RPMI8226 (cell line): ENCODE measurements around the gene KRABD2.
"Not testable (repeated sequence)": the region's sequence is repeated elsewhere in the genome, so short reads cannot be mapped to it uniquely, and the experiment has no call there.

Experiments
- DNase-seq: peaks from one replicate; pipeline ENCODE4 v3.0.0-alpha.2; 2015

The KRABD2 gene

DNA sequence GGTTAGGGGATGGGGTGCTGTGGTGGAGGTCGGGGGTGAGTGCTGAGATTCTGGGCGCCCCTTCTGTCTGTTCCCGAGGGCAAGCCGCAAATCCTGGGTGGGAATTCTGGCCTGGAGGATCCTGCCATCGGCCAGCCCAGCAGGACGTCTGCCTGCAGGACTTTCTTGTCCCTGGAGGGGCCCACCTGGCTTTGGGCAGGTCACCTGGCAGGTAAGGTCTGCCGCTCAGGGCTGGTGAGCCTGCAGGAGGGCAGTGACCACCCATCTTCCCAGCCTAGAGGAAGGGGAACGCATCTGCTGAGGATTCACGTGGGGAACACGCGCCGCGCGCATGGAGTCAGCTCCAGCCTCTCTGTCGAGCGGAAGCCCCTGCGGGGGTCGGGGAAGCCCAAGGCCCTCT is 15.8 kb upstream of the KRABD2 start:
- DNase-seq: no peak

DNA sequence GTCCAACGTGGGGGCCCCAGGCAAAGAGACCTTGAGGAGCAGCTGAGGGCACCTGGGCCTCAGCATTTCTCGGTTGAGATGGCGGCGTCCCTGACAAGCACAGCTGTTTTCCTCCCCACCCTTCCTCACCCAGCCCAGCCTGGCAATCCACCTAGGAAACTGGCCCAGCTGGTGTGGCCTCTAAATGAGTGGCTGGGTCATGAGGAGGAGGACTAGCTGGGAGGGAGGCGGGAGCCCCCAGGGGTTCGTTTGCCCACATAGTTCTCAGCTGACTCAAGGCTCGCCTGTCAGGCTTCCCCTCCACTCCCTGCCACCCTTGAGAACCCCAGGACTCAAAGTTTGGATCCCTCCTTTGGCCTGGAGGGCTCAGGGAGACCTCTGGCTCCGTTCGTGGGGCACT is 15.2 kb upstream of the KRABD2 start:
- DNase-seq: no peak

DNA sequence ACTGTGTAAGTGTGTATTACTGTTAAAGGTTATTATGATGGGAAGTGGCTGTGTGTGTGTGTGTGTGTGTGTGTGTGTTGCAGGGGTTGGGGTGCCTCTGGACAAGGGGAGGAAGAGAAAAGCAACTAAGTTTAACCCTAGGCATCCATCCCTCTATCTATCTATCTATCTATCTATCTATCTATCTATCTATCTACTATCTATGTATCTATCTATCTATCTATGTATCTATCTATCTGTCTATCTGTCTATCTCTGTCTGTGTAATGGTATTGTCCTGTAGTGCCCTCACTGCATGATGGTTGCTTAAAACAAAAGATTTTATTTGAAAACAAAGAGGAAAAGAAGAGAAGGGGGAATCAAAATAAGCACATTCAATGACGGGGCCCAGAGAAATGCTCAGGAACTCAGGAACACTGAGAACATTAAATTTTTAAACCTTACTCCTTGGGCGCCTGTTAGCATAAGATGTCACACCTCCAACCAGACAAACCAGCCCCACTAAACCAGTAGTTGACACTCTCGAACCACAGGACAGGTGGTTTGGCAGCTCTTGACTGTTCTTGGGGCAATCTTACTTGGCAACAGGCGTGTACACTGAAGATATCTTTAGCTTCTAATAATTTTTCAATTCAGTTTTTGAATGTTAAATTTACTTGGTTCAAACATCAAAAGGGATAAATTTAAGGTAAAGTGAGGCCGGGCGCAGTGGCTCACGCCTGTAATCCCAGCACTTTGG is 11.6 kb upstream of the KRABD2 start:
- DNase-seq: no peak

DNA sequence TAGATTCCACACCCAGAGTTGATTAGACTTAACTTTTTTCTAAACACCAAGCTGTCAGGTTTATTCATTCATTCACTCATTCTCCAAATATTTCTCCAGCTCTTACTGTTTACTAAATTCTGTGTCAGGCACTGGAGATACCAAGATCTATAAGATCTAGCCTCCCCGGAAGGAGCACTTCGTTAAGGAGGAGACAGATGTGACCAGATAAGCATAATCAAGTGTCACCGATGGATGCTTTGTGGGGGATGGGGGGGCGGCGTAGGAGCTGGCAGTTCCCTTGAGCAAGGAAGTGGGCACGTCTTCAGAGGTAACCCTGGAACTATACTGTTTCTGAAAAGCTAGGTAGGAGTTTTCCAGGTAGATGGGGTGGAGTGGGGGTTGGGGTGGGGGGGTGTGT is 10.3 kb upstream of the KRABD2 start:
- no peak for DNase-seq

DNA sequence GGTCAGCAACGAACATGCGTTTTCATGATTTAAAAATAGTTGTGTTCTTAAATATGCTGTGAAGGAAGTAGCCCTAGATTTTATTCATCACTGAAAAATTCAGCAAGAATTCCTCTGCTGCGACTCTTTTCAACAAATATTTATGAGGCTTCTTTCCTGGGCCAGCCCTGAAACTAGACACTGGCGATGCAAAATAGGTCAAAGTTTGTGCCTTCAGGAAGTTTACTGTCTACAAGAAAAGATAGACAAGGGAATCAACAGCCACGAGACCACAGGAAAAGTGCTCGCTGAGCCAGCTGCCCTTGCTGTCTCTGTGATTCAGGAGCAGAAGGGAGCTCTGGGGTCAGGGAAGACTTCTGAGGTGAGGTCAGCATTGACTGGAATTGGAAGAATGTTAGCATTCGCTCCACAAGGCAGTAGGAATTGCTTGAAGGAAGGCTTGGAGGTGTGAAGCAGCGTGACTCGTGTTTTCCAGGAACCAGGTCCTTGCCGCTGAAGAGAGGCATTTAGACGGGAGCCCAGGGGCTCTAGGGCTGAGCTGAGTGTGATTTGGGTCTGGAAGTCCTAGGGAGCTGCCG is 8.4 kb upstream of the KRABD2 start:
- no peak for DNase-seq

DNA sequence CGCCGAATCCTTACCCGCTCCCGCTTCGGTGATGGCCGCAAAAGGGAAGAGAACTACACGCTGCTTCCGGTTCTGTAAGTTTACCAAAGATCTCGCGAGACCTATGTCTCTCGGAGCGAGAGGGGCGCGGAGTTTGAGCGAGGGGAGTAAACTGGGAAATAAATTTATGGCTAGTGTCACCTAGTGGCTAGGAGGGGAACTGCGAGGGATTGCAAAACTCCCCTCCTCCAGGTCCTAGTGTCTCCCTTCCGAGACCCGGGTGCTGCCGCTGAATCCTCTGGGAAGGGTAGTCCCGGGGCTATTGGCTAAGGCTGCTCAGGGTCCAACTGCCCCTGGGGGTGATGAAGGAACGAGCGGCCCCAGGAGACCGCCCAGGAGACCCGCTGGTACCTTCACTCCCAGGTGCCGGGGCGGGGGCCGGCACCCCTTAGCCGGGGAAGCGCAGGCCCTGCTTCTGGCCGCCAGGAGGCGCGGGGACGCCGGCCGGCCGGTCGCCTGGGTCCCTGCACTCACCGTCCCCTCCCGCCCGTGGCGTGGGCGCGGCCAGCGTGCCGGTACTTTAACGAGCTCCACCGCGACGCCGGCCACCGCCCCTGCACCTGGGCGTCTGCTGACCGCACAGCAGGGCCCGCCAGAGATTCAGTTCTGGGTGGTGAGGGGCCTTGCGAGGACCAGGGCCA is 6.8 kb upstream of the KRABD2 start, which contains the start of gene RPL26:
Gene RPL26 (minus strand): TSS at position 51 of the 680 bp plus-strand sequence. CDS start 883 bp downstream, outside the sequence.
- peak; percentile 97 for DNase-seq

DNA sequence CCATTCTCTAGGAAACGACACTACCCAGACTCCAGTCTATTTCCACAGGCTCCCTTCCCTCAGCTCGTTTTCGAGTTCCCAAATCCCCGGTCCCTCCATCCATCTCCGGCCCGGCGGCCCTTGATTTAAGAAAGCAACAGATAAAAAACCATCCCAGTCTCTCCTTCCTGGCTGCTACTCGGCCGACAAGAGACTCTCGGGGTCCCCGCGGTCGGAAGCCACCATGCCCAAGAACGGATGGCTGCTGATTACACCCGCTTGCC is 6.3 kb upstream of the KRABD2 start:
- DNase-seq: no peak

DNA sequence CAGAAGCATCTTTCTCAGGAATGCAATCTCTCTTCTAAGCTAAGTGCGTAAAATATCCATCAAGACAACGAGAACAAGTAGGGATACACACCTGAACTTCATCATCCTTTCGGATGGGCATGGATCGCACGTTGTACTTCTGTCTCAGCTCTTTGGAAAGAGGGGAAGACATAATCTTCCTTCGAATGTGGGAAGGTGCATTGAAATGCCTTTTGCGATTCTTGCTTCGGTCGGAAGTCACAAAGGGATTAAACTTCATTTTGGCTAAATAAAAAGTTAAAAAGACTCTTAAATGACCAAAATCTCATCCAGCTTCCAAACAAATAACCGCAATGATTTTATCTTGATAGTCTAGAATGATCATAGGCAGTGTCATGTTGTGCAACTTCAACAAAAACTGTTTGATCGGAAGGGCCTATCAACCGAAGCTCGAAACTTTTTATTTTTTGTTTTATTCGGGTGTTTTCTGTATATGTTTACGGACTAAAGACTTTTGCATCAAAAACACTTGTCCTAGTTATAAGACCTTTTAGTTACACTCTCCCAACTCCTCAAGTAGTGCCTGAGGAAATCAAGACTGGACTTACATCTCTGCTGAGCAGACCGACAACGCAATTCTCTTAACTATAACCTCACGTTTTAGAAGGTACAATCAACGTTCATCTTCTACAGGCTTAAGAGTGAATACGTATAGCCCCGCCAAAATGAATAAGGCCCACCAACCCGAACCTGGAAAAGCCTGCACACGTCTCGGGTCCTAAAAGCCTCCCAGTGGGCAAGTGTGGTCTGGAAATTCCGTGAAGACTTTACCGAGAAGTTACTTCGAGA is 5.8 kb upstream of the KRABD2 start:
- DNase-seq: no peak

DNA sequence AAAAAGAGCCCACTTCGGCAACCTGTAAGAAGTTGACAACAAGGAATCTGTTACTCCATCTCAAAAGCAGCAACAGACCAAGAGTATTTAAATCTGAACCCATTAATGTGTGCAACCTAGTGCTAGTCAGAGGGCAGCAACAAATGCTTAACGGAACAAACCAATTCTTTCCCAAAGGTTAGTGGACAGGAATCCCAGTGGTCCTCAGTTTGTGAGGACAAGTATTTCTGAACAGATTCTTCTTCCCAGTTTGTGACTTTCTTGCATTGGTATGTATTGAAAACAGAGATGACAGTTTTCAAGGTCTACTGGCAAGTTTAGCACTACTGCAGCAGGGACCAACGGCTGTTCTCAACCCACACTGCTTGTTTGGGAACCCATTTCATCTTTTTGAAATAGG is 3.5 kb upstream of the KRABD2 start:
- no peak for DNase-seq

DNA sequence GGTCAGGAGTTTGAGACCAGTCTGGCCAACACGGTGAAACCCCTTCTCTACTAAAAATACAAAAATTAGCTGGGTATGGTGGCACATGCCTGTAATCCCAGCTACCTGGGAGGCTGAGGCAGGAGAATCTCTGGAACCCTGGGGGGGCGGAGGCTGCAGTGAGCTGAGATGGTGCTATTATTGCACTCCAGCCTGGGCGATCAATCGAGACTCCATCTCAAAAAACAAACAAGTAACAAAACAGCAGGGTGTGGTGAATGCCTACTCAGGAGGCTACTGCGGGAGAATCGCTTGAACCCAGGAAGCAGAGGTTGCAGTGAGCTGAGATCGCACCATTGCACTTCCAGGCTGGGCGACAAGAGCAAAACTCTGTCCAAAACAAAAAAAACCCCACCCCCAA is 1.6 kb upstream of the KRABD2 start:
- not testable (repeated sequence) for DNase-seq

DNA sequence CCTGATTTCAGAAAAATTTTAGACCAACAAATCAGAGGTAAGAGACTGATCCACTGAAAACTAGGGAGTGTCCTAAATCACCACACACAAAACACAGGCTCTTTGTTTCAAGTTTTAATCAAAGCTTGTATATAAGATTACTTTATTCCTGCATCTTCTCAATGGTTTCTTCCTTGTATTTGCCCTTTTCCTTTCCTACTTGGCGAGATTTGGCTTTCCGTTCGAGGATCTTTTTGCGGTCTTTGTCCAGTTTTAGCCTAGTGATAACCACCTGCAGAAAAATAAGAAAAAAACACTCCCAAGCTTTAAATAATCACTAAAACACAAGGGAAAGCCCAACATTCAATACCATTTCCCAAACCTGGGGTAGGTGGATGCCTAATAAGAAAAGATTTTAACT is 918 bp upstream of the KRABD2 start:
- no peak for DNase-seq

DNA sequence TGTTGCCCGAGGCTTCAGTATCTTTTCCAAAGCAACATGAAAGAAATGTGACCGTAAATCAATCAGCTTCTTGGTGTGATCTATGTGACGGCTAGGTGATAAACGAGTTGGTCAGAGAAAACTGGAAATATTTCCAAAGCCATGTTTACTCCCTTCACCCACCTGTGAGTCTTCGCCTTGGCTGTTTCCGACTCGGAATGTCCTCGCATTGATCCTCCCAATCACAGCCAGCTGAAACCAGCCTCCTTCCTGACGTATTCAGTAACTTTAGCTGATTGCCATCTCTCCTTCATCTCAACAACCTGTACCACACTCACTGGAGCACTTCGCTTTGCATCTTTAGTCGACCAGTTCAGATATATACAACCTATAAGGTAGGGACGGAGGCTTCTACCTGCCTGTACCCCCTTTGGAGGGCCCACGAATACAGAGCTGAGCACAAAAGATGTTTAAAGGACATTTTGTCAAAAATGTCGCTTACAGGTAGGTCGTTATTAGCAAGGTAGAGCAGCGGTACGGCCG is 705 bp downstream of the KRABD2 start:
- DNase-seq: no peak

DNA sequence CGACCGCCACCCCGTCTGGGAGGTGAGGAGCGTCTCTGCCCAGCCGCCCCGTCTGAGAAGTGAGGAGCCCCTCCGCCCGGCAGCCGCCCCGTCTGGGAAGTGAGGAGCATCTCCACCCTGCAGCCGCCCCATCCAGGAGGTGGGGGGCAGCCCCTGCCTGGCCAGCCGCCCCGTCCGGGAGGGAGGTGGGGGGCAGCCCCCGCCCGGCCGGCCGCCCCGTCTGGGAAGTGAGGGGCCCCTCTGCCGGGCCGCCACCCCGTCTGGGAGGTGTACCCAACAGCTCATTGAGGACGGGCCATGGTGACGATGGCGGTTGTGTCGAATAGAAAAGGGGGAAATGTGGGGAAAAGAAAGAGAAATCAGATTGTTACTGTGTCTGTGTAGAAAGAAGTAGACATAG is 2.6 kb downstream of the KRABD2 start:
- not testable (repeated sequence) for DNase-seq

DNA sequence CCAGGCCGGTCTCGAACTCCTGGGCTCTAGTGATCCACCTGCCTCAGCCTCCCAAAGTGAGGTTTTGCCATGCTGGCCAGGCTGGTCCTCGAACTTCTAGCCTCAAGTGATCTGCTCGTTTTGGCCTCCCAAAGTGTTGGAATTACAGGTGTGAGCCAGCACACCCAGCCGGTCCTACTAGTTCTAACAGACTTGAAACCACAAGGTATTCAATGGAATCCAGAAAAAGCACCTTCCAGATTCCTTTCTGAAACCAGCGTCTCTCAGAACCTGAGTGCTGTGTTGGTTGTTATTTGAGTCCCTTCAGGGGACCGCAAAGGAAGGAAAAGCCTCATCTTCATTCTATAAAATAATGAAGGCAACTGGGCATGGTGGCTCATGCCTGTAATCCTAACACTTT is 4.1 kb downstream of the KRABD2 start:
- DNase-seq: no peak

DNA sequence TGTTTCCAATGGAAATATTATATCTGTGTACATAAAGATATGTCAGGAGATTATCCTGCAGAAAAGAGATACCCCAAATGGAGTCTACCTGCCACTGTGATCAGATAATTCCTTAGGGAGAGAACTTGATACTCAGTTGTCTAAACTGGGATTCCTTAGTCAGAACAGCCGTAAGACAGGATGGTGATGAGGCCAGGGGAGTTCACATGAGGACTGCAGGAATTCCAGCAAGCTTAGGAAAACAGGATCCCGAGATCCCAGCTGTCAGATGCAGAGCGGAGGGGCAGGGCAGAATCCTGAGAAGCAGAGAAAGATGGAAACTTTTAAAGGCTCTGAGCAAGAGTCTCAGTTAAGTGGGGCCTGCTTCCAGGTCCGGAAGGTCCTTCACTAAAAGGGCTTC is 4.7 kb downstream of the KRABD2 start:
- DNase-seq: no peak

DNA sequence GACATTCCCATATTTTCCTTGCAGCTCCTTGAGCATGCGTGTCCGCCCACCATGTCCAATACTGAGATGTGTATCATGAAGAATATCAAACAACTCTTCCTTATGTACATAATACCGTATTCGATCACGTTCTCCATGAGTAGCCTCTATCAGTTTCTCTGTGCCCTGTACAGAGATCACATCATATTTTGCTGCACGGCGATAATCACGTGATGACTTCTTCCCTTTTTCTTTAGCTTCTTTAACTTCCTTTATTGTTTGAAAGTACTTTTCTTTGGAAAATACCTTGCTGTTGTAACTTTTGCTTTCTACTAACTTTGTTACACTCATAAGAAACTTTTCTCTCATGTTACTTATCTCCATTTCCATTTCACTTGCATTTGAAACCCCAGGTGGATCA is 6.6 kb downstream of the KRABD2 start:
- DNase-seq: no peak

DNA sequence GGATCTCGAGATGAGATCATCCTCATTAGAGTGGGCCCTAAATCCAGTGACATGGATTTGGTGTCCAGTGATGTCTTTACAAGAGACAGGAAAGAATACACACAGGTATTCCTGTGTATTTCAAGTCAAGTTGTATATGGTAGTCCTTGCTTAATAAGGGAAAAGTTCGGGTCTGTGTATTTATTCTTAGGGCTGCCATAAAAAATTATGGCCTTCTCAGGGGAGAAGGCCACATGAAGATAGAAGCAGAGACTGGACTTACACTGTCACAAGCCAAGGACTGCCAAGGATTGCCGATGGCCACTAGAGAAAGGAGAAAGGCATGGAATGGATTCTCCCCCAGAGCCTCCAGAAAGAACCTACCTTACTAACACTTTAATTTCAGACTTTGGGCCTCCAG is 8.3 kb downstream of the KRABD2 start:
- DNase-seq: no peak

DNA sequence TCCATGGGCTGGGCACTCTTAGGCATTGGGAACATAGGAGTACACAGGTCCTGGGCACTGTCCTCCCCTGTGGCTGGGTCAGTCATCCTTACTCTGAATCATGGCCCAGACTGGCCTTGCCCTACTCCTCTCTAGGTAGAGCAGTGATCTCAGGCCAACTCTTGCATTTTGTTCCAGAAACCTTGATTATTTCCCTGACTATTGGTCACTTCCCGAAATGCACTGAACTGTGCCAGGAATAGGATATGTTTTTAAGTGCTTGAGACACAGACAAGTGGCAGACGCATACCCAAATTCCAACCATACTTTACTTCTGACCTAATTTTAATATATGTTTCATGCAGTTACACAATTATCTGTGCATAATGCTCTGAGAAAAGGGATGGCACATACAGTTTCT is 10.3 kb downstream of the KRABD2 start:
- no peak for DNase-seq

DNA sequence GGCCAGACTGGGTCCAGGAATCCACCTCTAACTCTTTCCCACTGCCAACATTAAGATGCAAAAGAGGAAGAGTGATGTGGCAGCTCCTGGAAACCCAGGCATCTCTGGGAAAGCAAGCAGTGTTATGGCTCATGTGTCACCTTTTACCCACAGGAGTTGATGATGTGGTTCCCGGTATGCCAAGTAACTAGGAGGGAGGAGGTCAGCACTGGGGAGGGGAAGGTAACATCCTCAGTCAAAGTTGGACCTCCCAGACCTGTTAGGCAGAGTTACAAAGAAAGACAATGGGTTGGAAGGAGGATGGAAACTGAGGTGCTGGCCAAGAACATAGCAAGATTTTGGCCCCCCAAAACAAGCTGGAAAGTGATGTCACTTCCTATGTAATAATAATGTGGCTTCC is 11.4 kb downstream of the KRABD2 start:
- no peak for DNase-seq

DNA sequence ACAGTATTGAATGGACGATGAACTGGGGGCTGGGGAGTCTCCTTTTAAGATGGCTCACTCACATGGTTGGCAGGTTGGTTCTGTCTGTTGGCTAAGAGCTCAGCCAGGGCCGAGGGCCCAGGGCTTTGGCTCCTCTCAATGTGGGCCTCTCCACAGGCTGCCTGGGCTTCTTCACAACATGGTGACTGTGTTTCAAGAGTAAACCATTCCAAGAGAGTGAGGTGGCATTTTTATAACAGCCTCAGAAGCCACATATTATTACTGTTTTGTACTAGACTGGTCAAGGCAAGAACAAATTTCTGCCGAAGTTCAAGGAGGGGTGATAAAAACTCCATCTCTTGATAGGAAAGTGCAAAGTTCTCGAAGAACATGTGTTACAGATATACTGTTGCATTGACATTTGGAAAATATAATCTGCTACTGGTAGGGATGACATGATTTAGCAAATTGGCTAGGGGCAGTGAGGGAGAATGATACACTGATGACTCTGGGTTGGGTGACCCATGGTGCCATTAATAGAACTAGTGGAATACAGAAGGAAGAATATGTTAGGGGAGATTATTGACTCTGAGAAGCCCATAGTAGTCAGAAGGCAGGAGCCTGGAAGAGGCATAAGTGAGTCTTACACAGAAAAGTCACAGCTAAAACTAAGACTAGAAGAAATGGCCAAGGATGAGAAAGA is 13.7 kb downstream of the KRABD2 start:
- no peak for DNase-seq

DNA sequence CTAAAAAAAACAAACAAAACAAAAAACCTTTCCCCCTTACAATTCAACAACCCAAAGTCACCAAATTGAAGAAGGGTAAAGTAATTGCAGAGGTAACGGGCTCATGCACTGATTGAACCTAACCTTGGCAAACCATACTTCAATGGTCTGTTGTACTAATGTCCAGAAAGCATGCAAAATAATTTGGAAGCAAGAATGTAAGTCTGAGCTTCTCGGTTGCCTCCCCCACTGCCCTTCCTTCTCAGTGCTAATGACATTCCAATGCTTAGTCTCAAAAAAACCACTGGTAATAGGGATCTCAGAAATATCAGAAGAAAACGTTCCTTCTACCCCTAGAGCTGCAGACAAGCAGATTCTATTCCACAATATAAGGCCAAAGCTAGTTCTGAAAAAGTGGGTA is 15.8 kb downstream of the KRABD2 start:
- DNase-seq: no peak

DNA sequence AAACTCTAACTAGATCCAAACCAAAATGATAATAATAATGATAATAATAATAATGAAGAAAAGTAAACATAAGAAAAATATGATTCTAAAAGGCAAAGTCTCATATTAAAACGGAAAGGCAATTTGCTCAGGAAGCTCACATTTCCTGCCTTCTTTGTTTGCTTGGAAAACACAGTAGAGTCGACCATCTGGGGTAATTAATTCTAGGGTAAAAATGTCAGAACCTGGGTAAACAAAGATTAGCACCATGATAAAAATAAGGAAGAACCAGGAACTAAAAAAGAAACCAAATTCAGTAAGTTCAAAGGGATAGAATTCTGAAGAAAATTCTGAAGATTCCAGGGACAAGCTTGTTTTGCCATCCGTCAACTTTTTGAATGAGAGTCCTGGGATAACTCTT is 16.2 kb downstream of the KRABD2 start:
- no peak for DNase-seq

DNA sequence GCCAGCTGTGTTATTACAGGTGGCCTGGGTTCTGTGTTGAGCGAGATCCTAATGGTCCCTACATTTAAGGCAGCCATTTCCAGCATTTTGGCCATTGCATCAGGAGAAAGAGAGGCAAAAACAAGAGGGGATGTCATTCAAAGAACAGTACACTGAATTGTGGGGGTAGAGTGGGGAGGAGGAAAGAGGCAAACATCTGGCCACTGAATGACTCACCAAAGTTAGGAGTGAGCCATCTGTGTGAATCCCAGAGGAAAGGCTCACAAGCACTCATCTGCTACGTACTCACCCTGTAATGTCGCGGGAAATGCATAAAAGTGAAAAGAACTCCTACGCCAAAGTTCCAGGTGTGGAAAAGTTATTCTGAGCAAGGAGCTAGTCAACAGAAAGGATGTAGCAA is 16.7 kb downstream of the KRABD2 start:
- no peak for DNase-seq
